Measurements from ENCODE around the gene CERS6. TPM values are rescaled to one million over a fixed set of nuclear protein-coding genes. Genes with fewer than 3 reads are reported as not detected.

The CERS6 gene
- total RNA-seq, 1 donor from 2014 or later: 30.9 TPM

DNA sequence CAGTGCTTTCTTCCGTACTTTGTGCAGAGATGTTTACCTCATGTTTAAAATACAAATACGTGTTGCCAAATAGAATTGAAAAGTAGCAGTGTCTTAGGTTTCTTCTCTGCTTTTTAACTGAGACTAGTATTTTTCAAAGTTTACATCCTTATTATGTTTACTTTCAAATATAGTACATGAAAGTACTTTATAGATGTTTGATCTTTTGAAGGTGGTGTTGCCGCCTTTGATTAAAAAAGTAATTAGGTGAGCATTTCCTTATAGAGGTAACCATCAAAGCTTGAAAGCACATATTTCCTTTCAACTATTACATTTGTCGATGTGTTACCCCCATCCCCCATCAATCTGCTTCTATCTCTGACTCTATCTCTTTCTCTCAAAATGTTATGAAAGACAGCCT lies 87.0 kb downstream of the CERS6 start:
- peaks cover 10% of the 10 kb centered on the region for H3K36me3 Mint-ChIP-seq (ENCODE audit: unreplicated experiment)
- H3K27ac Mint-ChIP-seq (ENCODE audit: unreplicated experiment): no peak overlapping the region
- no peak for DNase-seq (ENCODE audit: extremely low spot score, unreplicated experiment)
- H3K4me3 Mint-ChIP-seq (ENCODE audit: unreplicated experiment): no peak overlapping the region
- H3K9me3 Mint-ChIP-seq (ENCODE audit: unreplicated experiment): peaks cover 11% of the 10 kb centered on the region
- peaks cover 24% of the 10 kb centered on the region for H3K4me1 Mint-ChIP-seq (ENCODE audit: unreplicated experiment)
- H3K27me3 Mint-ChIP-seq (ENCODE audit: unreplicated experiment): no peaks in the 10 kb centered on the region
- TF ChIP-seq, protein P1, sequence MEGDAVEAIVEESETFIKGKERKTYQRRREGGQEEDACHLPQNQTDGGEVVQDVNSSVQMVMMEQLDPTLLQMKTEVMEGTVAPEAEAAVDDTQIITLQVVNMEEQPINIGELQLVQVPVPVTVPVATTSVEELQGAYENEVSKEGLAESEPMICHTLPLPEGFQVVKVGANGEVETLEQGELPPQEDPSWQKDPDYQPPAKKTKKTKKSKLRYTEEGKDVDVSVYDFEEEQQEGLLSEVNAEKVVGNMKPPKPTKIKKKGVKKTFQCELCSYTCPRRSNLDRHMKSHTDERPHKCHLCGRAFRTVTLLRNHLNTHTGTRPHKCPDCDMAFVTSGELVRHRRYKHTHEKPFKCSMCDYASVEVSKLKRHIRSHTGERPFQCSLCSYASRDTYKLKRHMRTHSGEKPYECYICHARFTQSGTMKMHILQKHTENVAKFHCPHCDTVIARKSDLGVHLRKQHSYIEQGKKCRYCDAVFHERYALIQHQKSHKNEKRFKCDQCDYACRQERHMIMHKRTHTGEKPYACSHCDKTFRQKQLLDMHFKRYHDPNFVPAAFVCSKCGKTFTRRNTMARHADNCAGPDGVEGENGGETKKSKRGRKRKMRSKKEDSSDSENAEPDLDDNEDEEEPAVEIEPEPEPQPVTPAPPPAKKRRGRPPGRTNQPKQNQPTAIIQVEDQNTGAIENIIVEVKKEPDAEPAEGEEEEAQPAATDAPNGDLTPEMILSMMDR (IDR thresholded peaks at IDR 0.05): no peak

DNA sequence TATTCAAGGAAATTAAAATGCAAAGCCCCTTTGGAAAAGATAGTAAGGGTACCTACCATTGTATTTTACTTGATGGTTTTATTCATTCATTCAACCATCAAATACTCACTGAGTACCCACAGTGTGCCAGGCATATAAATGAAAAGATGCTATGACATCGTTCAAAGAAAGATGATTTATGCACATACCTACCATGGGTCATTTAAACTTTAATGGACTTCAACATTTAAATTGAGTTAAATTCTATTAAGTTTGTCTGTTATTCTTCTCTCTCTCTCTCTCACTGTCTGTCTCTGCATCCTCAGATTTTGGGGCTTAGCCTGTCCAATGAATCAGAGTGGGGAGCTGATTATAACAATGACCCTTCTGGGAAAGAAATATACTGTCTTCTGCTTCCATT lies 87.9 kb downstream of the CERS6 start:
- H3K4me3 Mint-ChIP-seq (ENCODE audit: unreplicated experiment): no peak overlapping the region
- H3K36me3 Mint-ChIP-seq (ENCODE audit: unreplicated experiment): peaks cover 15% of the 10 kb centered on the region
- peaks cover 21% of the 10 kb centered on the region for H3K4me1 Mint-ChIP-seq (ENCODE audit: unreplicated experiment)
- peaks cover 11% of the 10 kb centered on the region for H3K9me3 Mint-ChIP-seq (ENCODE audit: unreplicated experiment)
- H3K27me3 Mint-ChIP-seq (ENCODE audit: unreplicated experiment): no peaks in the 10 kb centered on the region
- DNase-seq (ENCODE audit: extremely low spot score, unreplicated experiment): no peak
- no peak overlapping the region for H3K27ac Mint-ChIP-seq (ENCODE audit: unreplicated experiment)
- TF ChIP-seq, protein P1 (IDR thresholded peaks at IDR 0.05): no peak

DNA sequence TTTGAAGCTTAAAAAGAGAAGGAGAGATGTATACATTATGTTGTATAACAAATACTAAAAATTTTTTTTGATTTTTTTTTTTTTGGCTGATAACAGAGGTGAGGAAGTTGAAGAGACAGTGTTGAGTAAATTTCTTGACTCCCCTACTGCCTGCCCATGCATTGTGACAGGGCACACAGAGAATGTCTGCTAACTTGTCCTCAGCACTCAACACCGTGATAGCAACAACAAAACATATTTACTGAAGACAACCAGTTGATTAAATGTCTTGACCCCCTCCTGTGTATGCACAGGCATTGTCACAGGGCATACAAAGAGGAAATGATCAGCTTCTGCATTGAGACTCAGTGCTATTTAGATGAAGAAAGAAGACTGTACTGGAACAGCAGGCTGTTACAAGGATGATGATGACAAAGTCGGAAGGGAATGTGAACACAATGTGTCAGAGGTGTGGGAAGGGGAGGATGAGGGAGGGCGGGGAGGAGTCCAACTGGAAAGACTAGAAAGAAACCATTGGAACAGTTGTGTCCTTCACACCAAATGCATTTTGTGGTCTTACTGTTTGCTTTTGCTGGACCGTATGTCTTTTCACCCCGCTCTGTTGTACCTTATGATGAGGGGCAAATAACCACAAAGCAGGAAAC lies 89.5 kb downstream of the CERS6 start:
- Mint-ChIP-seq H3K4me1 (ENCODE audit: unreplicated experiment) (peaks cover 21% of the 10 kb centered on the region), H3K27ac (ENCODE audit: unreplicated experiment) (peak overlapping the region; percentile 7), H3K4me3 (ENCODE audit: unreplicated experiment) (no peak overlapping the region), H3K36me3 (ENCODE audit: unreplicated experiment) (peaks cover 16% of the 10 kb centered on the region), H3K27me3 (ENCODE audit: unreplicated experiment) (no peaks in the 10 kb centered on the region), H3K9me3 (ENCODE audit: unreplicated experiment) (peaks cover 8% of the 10 kb centered on the region)
- no peak for DNase-seq (ENCODE audit: extremely low spot score, unreplicated experiment)
- TF ChIP-seq, protein P1 (IDR thresholded peaks at IDR 0.05): no peak

DNA sequence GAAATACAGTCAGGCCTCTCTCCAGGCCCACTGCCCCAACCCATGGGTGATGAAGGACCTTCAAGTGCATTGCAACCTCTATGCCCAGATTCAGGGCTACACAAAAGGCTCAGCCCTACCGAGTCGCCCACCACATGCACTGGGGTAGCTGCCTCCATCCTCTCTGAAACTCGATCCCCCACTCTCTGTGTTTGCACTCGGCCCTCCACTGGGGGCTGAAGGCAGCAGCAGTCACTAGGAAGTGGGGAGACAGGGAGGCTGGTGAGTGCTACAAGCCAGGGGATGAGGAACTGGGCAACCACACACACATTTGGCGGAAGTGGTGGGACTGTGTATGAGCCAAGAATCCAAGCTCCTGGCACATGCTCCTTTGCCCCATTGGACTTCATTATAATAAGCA lies 94.6 kb downstream of the CERS6 start:
- peaks cover 4% of the 10 kb centered on the region for H3K4me1 Mint-ChIP-seq (ENCODE audit: unreplicated experiment)
- H3K27me3 Mint-ChIP-seq (ENCODE audit: unreplicated experiment): no peaks in the 10 kb centered on the region
- TF ChIP-seq, protein P1 (IDR thresholded peaks at IDR 0.05): no peak
- H3K4me3 Mint-ChIP-seq (ENCODE audit: unreplicated experiment): no peak overlapping the region
- no peak for DNase-seq (ENCODE audit: extremely low spot score, unreplicated experiment)
- peaks cover 17% of the 10 kb centered on the region for H3K36me3 Mint-ChIP-seq (ENCODE audit: unreplicated experiment)
- no peak overlapping the region for H3K27ac Mint-ChIP-seq (ENCODE audit: unreplicated experiment)
- no peaks in the 10 kb centered on the region for H3K9me3 Mint-ChIP-seq (ENCODE audit: unreplicated experiment)

DNA sequence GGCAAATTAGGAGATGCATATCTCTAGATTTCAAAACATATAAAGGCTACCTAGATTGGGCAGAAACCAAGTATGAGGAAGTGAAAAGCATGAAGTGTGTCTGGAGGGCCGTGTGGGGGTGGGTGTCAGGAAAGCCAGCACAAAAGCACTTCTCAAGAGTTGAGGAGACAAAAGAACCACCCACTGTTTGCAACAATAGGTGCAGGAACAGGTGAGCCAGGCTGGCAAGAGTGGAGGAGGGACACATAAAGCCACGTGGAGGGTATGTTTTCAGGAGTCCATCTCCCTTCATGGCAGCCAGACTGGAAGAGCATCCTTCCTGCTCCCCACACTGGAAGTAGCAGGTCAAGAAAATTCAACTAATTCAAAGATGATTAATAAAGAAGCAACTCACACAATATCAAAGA lies 96.4 kb downstream of the CERS6 start:
- Mint-ChIP-seq H3K9me3 (ENCODE audit: unreplicated experiment) (no peaks in the 10 kb centered on the region), H3K4me1 (ENCODE audit: unreplicated experiment) (no peaks in the 10 kb centered on the region), H3K4me3 (ENCODE audit: unreplicated experiment) (no peak overlapping the region), H3K27ac (ENCODE audit: unreplicated experiment) (no peak overlapping the region), H3K36me3 (ENCODE audit: unreplicated experiment) (peaks cover 17% of the 10 kb centered on the region), H3K27me3 (ENCODE audit: unreplicated experiment) (no peaks in the 10 kb centered on the region)
- DNase-seq (ENCODE audit: extremely low spot score, unreplicated experiment): no peak
- TF ChIP-seq, protein P1 (IDR thresholded peaks at IDR 0.05): no peak
